GM19372 (cell line): ENCODE measurements around the gene FHOD3.
"Not testable (repeated sequence)": the region's sequence is repeated elsewhere in the genome, so short reads cannot be mapped to it uniquely, and the experiment has no call there.

Experiments
- ATAC-seq: cut with Tn5 transposase; IDR thresholded peaks from one replicate; pipeline ENCODE4 v1.9.1; 2021; ENCODE audit warnings: mild to moderate bottlenecking, low read depth, moderate library complexity; ENCODE audit not compliant: unreplicated experiment

Gene FHOD3

GRCh38 chr18:36534154-36534688, 236.7 kb downstream of the FHOD3 start:
- no peak for ATAC-seq

- ATAC-seq: no peak
These were observed 237.9 kb downstream of the FHOD3 start for GRCh38 chr18:36535202-36535935.

GRCh38 chr18:36536426-36536825, 238.9 kb downstream of the FHOD3 start:
- ATAC-seq: no peak

- no peak for ATAC-seq
These were observed 239.8 kb downstream of the FHOD3 start for GRCh38 chr18:36537289-36537688.

GRCh38 chr18:36539674-36540231, 242.2 kb downstream of the FHOD3 start:
- ATAC-seq: no peak

GRCh38 chr18:36543030-36543429, 245.5 kb downstream of the FHOD3 start:
- no peak for ATAC-seq

- ATAC-seq: no peak
These were observed 246.6 kb downstream of the FHOD3 start for GRCh38 chr18:36543991-36544725.

- ATAC-seq: no peak
These were observed 248.4 kb downstream of the FHOD3 start for GRCh38 chr18:36545821-36546427.

- no peak for ATAC-seq
These were observed 249.4 kb downstream of the FHOD3 start for GRCh38 chr18:36546876-36547275.

- no peak for ATAC-seq
These were observed 250.0 kb downstream of the FHOD3 start for GRCh38 chr18:36547544-36547943.

- ATAC-seq: not testable (repeated sequence)
These were observed 253.8 kb downstream of the FHOD3 start for GRCh38 chr18:36551274-36551673.

GRCh38 chr18:36558234-36558633, 260.7 kb downstream of the FHOD3 start:
- ATAC-seq: no peak

- no peak for ATAC-seq
These were observed 261.8 kb downstream of the FHOD3 start for GRCh38 chr18:36559149-36559857.

GRCh38 chr18:36560187-36560586, 262.7 kb downstream of the FHOD3 start:
- no peak for ATAC-seq

GRCh38 chr18:36561046-36561445, 263.5 kb downstream of the FHOD3 start:
- no peak for ATAC-seq

- no peak for ATAC-seq
These were observed 267.3 kb downstream of the FHOD3 start for GRCh38 chr18:36564841-36565240.

GRCh38 chr18:36567800-36568199, 270.3 kb downstream of the FHOD3 start:
- no peak for ATAC-seq

- ATAC-seq: no peak
These were observed 271.0 kb downstream of the FHOD3 start for GRCh38 chr18:36568487-36568886.

- no peak for ATAC-seq
These were observed 274.8 kb downstream of the FHOD3 start for GRCh38 chr18:36572135-36572856.

GRCh38 chr18:36576339-36576738, 278.8 kb downstream of the FHOD3 start:
- no peak for ATAC-seq
